SKM-1 (cell line): Measurements from ENCODE around the gene TP53TG5.

Experiments
- DNase-seq: peaks from one replicate; lab custom pipeline; 2025; ENCODE audit not compliant: unreplicated experiment; lab: John Stamatoyannopoulos, UW

TP53TG5 gene

GRCh38 chr20:45328451-45328850 lies 49.7 kb downstream of the TP53TG5 start:
- DNase-seq = no peak

- no peak for DNase-seq
Observed at GRCh38 chr20:45325371-45325770, 52.8 kb downstream of the TP53TG5 start.

GRCh38 chr20:45323731-45324130 lies 54.4 kb downstream of the TP53TG5 start:
- DNase-seq = no peak

GRCh38 chr20:45322952-45323383 lies 55.2 kb downstream of the TP53TG5 start:
- no peak for DNase-seq
